MM.1S (cell line): Measurements from ENCODE around the gene SMIM22.

ENCODE experiments used
- DNase-seq: peaks from one replicate; pipeline ENCODE4 v3.0.0-alpha.2; 2015
- H2AFZ ChIP-seq: fragments of 300-600 bp; sonication (generic); 2 replicates; pipeline ENCODE4 v1.6.0; 2016; ENCODE audit warnings: antibody characterized with exemption, low read length
- H3F3A ChIP-seq: fragments of 300-600 bp; sonication (generic); 2 replicates; pipeline ENCODE4 v1.6.1; 2016; ENCODE audit warnings: mild to moderate bottlenecking, antibody characterized with exemption, low read length, moderate library complexity, mixed read lengths; ENCODE audit not compliant: insufficient read depth
- H3K27ac ChIP-seq: fragments of 300-600 bp; sonication (generic); 2 replicates; pipeline ENCODE4 v1.5.1; 2016; ENCODE audit warnings: mild to moderate bottlenecking, low read length
- H3K27me3 ChIP-seq: fragments of 300-600 bp; sonication (generic); replicated peaks from 2 replicates; pipeline ENCODE4 v1.6.0; 2016; ENCODE audit warnings: low read length; ENCODE audit not compliant: insufficient read depth
- H3K36me3 ChIP-seq: fragments of 300-600 bp; sonication (generic); replicated peaks from 2 replicates; pipeline ENCODE4 v1.6.1; 2016; ENCODE audit warnings: mild to moderate bottlenecking, low read length, mixed read lengths; ENCODE audit not compliant: insufficient read depth
- H3K4me1 ChIP-seq: fragments of 300-600 bp; sonication (generic); 2 replicates; pipeline ENCODE4 v1.6.1; 2016; ENCODE audit warnings: low read length, mixed read lengths
- H3K4me2 ChIP-seq: fragments of 300-600 bp; sonication (generic); 2 replicates; pipeline ENCODE4 v1.6.0; 2016; ENCODE audit warnings: low read depth, low read length
- H3K4me3 ChIP-seq: fragments of 300-600 bp; sonication (generic); 2 replicates; pipeline ENCODE4 v1.5.1; 2016; ENCODE audit warnings: low read length, mixed read lengths
- H3K79me2 ChIP-seq: fragments of 300-600 bp; sonication (generic); 2 replicates; pipeline ENCODE4 v1.6.1; 2016; ENCODE audit warnings: mixed run types, low read length, mixed read lengths
- H3K9ac ChIP-seq: fragments of 300-600 bp; sonication (generic); 2 replicates; pipeline ENCODE4 v1.6.1; 2016; ENCODE audit warnings: low read length, mixed read lengths
- H3K9me2 ChIP-seq: fragments of 300-600 bp; sonication (generic); replicated peaks from 2 replicates; pipeline ENCODE4 v1.6.1; 2016; ENCODE audit warnings: mild to moderate bottlenecking, low read length, mixed read lengths; ENCODE audit not compliant: insufficient read depth
- H3K9me3 ChIP-seq: fragments of 300-600 bp; sonication (generic); replicated peaks from 2 replicates; pipeline ENCODE4 v1.6.1; 2016; ENCODE audit warnings: mild to moderate bottlenecking, low read length, mixed read lengths; ENCODE audit not compliant: insufficient read depth
- H4K20me1 ChIP-seq: fragments of 300-600 bp; sonication (generic); 2 replicates; pipeline ENCODE4 v1.6.1; 2016; ENCODE audit warnings: mild to moderate bottlenecking, low read length, moderate library complexity, mixed read lengths; ENCODE audit not compliant: insufficient read depth
- EZH2 ChIP-seq: fragments of 300-600 bp; sonication (generic); optimal IDR thresholded peaks from 2 replicates; pipeline ENCODE3; 2017; ENCODE audit warnings: low read depth, mild to moderate bottlenecking, antibody characterized with exemption, low read length, mixed read lengths
- EZH2phosphoT487 ChIP-seq: fragments of 300-600 bp; sonication (generic); IDR thresholded peaks from 2 replicates; pipeline ENCODE4 v1.6.1; 2018; ENCODE audit warnings: antibody characterized with exemption, low read length
- TF ChIP-seq, protein P1 (sequence below): fragments of 300-600 bp; sonication (generic); IDR thresholded peaks from 2 replicates; pipeline ENCODE4 v1.5.1; 2016; ENCODE audit warnings: antibody characterized with exemption, low read length, mixed read lengths

The SMIM22 gene

DNA sequence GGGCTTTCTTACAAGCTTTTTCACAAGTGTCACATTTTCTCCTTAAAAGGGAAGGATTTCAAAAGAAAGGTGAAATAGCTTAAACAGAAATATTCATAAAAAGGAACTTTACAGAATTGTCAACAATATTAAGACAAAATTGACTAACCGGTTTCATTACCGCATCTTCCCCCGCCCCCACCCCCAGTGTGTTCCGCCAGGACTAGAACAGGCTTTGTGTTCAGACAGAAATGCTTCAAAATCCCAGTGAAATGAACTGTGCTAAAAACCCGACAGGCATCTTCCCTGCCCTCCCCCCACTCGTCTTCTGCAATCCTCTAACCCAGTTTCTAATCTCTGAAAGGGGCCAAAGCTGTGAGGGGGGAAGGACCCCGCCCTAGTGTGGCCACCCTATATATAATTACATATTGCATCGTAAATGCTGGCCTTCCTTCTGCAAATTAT, 8.3 kb downstream of the SMIM22 start:
- H3K4me1 ChIP-seq, result 0 out of 2 replicates have a peak, but pooled peaks cover 3% of the 10 kb centered on the region
- H3K9me2 ChIP-seq, result no peaks in the 10 kb centered on the region
- no peaks in the 10 kb centered on the region for H3K9me3 ChIP-seq
- H4K20me1 ChIP-seq, result no peaks in the 10 kb centered on the region
- peak overlapping the region; percentile 71 for H3K4me2 ChIP-seq
- H3K4me3 ChIP-seq, result peak overlapping the region; percentile 72
- TF ChIP-seq, protein P1, sequence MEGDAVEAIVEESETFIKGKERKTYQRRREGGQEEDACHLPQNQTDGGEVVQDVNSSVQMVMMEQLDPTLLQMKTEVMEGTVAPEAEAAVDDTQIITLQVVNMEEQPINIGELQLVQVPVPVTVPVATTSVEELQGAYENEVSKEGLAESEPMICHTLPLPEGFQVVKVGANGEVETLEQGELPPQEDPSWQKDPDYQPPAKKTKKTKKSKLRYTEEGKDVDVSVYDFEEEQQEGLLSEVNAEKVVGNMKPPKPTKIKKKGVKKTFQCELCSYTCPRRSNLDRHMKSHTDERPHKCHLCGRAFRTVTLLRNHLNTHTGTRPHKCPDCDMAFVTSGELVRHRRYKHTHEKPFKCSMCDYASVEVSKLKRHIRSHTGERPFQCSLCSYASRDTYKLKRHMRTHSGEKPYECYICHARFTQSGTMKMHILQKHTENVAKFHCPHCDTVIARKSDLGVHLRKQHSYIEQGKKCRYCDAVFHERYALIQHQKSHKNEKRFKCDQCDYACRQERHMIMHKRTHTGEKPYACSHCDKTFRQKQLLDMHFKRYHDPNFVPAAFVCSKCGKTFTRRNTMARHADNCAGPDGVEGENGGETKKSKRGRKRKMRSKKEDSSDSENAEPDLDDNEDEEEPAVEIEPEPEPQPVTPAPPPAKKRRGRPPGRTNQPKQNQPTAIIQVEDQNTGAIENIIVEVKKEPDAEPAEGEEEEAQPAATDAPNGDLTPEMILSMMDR, result no peak
- TF ChIP-seq EZH2 (no peak), EZH2phosphoT487 (no peak)
- no peak overlapping the region for H3K27ac ChIP-seq
- H3K79me2 ChIP-seq, result no peaks in the 10 kb centered on the region
- no peak overlapping the region for H2AFZ ChIP-seq
- no peak for DNase-seq
- no peaks in the 10 kb centered on the region for H3K36me3 ChIP-seq
- H3K27me3 ChIP-seq, result no peaks in the 10 kb centered on the region
- 0 out of 2 replicates have a peak overlapping the region, but pooled peaks have one; percentile 28 for H3K9ac ChIP-seq
- peaks cover 18% of the 10 kb centered on the region for H3F3A ChIP-seq

DNA sequence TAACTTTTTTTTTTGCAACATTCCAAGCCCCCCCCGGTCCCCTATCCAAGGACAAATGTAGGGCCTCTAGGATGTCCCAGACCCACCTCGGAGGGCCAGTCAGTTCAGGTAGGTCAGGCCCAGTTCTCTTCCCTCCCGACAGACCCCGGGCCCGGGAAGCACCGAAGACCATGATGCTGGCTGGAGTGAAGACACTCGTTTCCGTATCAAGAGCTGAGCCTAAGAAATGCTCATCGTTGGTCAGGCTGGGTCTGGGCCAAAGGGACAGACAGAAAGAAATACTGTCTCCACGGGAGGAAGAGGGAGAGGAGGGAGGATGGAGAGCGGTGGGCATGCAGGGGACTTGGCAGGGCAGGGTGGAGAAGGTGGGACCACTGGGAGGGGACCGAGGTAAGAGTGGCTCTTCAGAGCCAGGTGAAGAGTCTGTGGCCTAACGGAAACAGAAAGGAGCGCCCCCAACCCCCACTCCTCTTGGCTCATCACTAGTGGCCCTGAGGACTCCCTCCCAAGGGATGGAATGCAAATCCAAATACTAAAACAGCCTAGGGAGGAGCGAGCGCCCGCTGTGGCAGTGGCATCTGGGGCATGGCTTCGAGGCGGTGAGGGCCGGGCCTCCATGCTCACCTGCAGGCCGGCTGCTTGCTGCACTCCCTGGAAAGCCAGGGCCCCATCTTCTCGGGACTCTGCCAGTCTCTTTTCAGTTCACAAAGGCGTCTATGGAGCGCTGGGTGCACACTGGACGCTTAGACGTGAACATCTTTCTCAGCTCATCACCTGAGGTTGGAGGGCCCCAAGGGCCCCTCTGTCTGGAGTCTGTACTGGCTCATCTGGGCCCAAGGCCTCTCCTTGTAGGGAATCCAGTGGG, 9.0 kb downstream of the SMIM22 start:
- Histone ChIP-seq H3K9me2 (no peaks in the 10 kb centered on the region), H3K4me2 (no peak overlapping the region), H3K4me1 (0 out of 2 replicates have a peak, but pooled peaks cover 3% of the 10 kb centered on the region), H3K4me3 (no peak overlapping the region), H3K27me3 (no peaks in the 10 kb centered on the region), H3F3A (peaks cover 18% of the 10 kb centered on the region), H3K9me3 (no peaks in the 10 kb centered on the region), H2AFZ (no peak overlapping the region), H3K27ac (no peak overlapping the region), H3K79me2 (no peaks in the 10 kb centered on the region), H3K9ac (no peak overlapping the region), H4K20me1 (no peaks in the 10 kb centered on the region), H3K36me3 (no peaks in the 10 kb centered on the region)
- no peak for TF ChIP-seq EZH2
- no peak for TF ChIP-seq EZH2phosphoT487
- TF ChIP-seq, protein P1, result no peak
- DNase-seq, result no peak

DNA sequence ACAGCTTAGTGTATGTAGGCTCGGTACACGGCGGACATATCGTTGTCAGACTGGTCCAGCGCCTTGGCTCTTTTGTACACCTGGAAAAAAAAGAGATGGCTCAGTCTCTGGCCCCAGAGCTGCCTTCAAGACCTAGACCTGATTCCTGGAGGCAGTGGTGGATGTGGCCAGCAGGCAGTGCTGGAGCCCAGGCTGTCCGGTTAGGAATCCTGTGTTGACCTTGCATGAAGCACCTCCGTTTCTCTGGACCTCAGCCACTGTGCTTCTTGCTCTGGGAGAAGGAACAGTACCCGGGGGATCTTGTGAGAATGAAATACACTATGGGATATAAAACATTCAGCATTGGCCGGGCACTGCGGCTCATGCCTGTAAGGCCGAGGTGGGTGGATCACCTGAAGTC, 10.1 kb downstream of the SMIM22 start:
- H3K79me2 ChIP-seq, result no peaks in the 10 kb centered on the region
- H3K36me3 ChIP-seq, result no peaks in the 10 kb centered on the region
- H3K9me3 ChIP-seq, result no peaks in the 10 kb centered on the region
- DNase-seq, result no peak
- H3K4me3 ChIP-seq, result no peak overlapping the region
- peaks cover 18% of the 10 kb centered on the region for H3F3A ChIP-seq
- no peak overlapping the region for H2AFZ ChIP-seq
- no peak overlapping the region for H3K27ac ChIP-seq
- 0 out of 2 replicates have a peak, but pooled peaks cover 3% of the 10 kb centered on the region for H3K4me1 ChIP-seq
- no peaks in the 10 kb centered on the region for H3K9me2 ChIP-seq
- no peak overlapping the region for H3K4me2 ChIP-seq
- no peak overlapping the region for H3K9ac ChIP-seq
- TF ChIP-seq EZH2 (no peak), EZH2phosphoT487 (no peak)
- TF ChIP-seq, protein P1, result no peak
- no peaks in the 10 kb centered on the region for H3K27me3 ChIP-seq
- H4K20me1 ChIP-seq, result no peaks in the 10 kb centered on the region
